Astrocyte (in vitro differentiated cells and primary cell): Measurements from ENCODE around the gene ROGDI. TPM values are rescaled to one million over a fixed set of nuclear protein-coding genes. Genes with fewer than 3 reads are reported as not detected.

Experiments
- DNase-seq: peaks from one replicate; pipeline ENCODE4 v3.0.0-alpha.2; 2010; ENCODE audit warnings: low read depth
- FAIRE-seq: peaks from 2 replicates; lab custom pipeline; 2011; peaks lifted over from hg19 to GRCh38; lab: Jason Lieb, UNC
- H2AFZ ChIP-seq: 2 replicates; pipeline ENCODE4 v1.6.0; 2012; ENCODE audit warnings: low read depth, low read length, inconsistent platforms
- H3K27ac ChIP-seq: 2 replicates; pipeline ENCODE4 v1.5.1; 2011; ENCODE audit warnings: low read depth, low read length, inconsistent platforms
- H3K27me3 ChIP-seq: 2 replicates; pipeline ENCODE4 v1.6.0; 2011; ENCODE audit warnings: low read length, inconsistent platforms; ENCODE audit not compliant: insufficient read depth
- H3K36me3 ChIP-seq: 2 replicates; pipeline ENCODE4 v1.5.1; 2011; ENCODE audit warnings: low read length, inconsistent platforms; ENCODE audit not compliant: insufficient read depth
- H3K4me1 ChIP-seq: 2 replicates; pipeline ENCODE4 v1.5.1; 2011; ENCODE audit warnings: low read length, inconsistent platforms; ENCODE audit not compliant: insufficient read depth
- H3K4me2 ChIP-seq: 2 replicates; pipeline ENCODE4 v1.6.0; 2012; ENCODE audit warnings: low read length, inconsistent platforms
- H3K4me3 ChIP-seq: 2 replicates; pipeline ENCODE4 v1.5.1; 2011; ENCODE audit warnings: low read depth, mild to moderate bottlenecking, low read length, inconsistent platforms; ENCODE audit not compliant: insufficient read depth
- H3K79me2 ChIP-seq: 2 replicates; pipeline ENCODE4 v1.6.0; 2012; ENCODE audit warnings: mild to moderate bottlenecking, low read length, inconsistent platforms; ENCODE audit not compliant: insufficient read depth
- H3K9ac ChIP-seq: 2 replicates; pipeline ENCODE4 v1.6.0; 2012; ENCODE audit warnings: mild to moderate bottlenecking, low read length, inconsistent platforms
- H3K9me3 ChIP-seq: 2 replicates; pipeline ENCODE4 v1.5.1; 2012; ENCODE audit warnings: low read depth, mild to moderate bottlenecking, low read length, inconsistent platforms; ENCODE audit not compliant: insufficient read depth
- H4K20me1 ChIP-seq: 2 replicates; pipeline ENCODE4 v1.6.0; 2012; ENCODE audit warnings: low read length, inconsistent platforms; ENCODE audit not compliant: insufficient read depth
- H3K27ac Mint-ChIP-seq: one replicate; pipeline ENCODE4 v1.8.0; 2021; ENCODE audit warnings: mild to moderate bottlenecking, mixed read lengths; ENCODE audit not compliant: unreplicated experiment
- H3K27me3 Mint-ChIP-seq: one replicate; pipeline ENCODE4 v1.8.0; 2021; ENCODE audit warnings: low read depth, mixed read lengths; ENCODE audit not compliant: unreplicated experiment
- H3K36me3 Mint-ChIP-seq: one replicate; pipeline ENCODE4 v1.8.0; 2021; ENCODE audit warnings: low read depth, mixed read lengths; ENCODE audit not compliant: unreplicated experiment
- H3K4me1 Mint-ChIP-seq: one replicate; pipeline ENCODE4 v1.8.0; 2021; ENCODE audit warnings: low read depth, mixed read lengths; ENCODE audit not compliant: unreplicated experiment
- H3K4me3 Mint-ChIP-seq: one replicate; pipeline ENCODE4 v1.8.0; 2021; ENCODE audit warnings: mild to moderate bottlenecking, moderate library complexity, mixed read lengths; ENCODE audit not compliant: unreplicated experiment
- H3K9me3 Mint-ChIP-seq: one replicate; pipeline ENCODE4 v1.8.0; 2021; ENCODE audit warnings: mild to moderate bottlenecking, mixed read lengths; ENCODE audit not compliant: unreplicated experiment
- CTCF ChIP-seq: IDR thresholded peaks from 2 replicates; pipeline ENCODE4 v1.5.1; 2011; ENCODE audit warnings: low read depth, mild to moderate bottlenecking, inconsistent platforms, low read length, moderate library complexity; ENCODE audit not compliant: insufficient read depth
- EZH2 ChIP-seq: IDR thresholded peaks from 2 replicates; pipeline ENCODE4 v1.6.1; 2012; ENCODE audit warnings: mild to moderate bottlenecking, low read length, inconsistent platforms; ENCODE audit not compliant: insufficient read depth
- total RNA-seq: library from RNA; stranded (reverse); gene quantifications from 2 replicates; pipeline ENCODE4 v1.2.1, GENCODE V29; 2021

Gene ROGDI
- total RNA-seq, 1 donor from 2014 or later, result 33.6 TPM

GRCh38 chr16:4749700-4750257 is 52.7 kb downstream of the ROGDI start:
- H4K20me1 ChIP-seq, result peaks cover 7% of the 10 kb centered on the region
- DNase-seq (no peak), FAIRE-seq (no peak)
- H3K36me3 Mint-ChIP-seq, result peaks cover 5% of the 10 kb centered on the region
- no peak overlapping the region for H3K4me3 ChIP-seq
- TF ChIP-seq EZH2, result no peak
- TF ChIP-seq CTCF, result no peak
- no peak overlapping the region for H3K9ac ChIP-seq
- no peaks in the 10 kb centered on the region for H3K27me3 Mint-ChIP-seq
- H3K4me1 Mint-ChIP-seq, result no peaks in the 10 kb centered on the region
- H3K9me3 ChIP-seq, result no peaks in the 10 kb centered on the region
- no peaks in the 10 kb centered on the region for H3K79me2 ChIP-seq
- no peaks in the 10 kb centered on the region for H3K27me3 ChIP-seq
- H3K9me3 Mint-ChIP-seq, result no peaks in the 10 kb centered on the region
- no peak overlapping the region for H3K4me3 Mint-ChIP-seq
- H3K4me1 ChIP-seq, result no peaks in the 10 kb centered on the region
- no peak overlapping the region for H3K27ac ChIP-seq
- H2AFZ ChIP-seq, result no peak overlapping the region
- no peak overlapping the region for H3K27ac Mint-ChIP-seq
- H3K4me2 ChIP-seq, result no peak overlapping the region
- H3K36me3 ChIP-seq, result peaks cover 9% of the 10 kb centered on the region

GRCh38 chr16:4748682-4749411 is 53.6 kb downstream of the ROGDI start:
- Mint-ChIP-seq H3K27me3 (no peaks in the 10 kb centered on the region), H3K9me3 (no peaks in the 10 kb centered on the region), H3K4me1 (no peaks in the 10 kb centered on the region), H3K36me3 (peaks cover 5% of the 10 kb centered on the region), H3K4me3 (no peak overlapping the region), H3K27ac (no peak overlapping the region)
- H3K9ac ChIP-seq, result no peak overlapping the region
- DNase-seq (no peak), FAIRE-seq (no peak)
- no peaks in the 10 kb centered on the region for H3K9me3 ChIP-seq
- no peak overlapping the region for H3K27ac ChIP-seq
- no peak overlapping the region for H2AFZ ChIP-seq
- no peaks in the 10 kb centered on the region for H3K4me1 ChIP-seq
- H3K27me3 ChIP-seq, result no peaks in the 10 kb centered on the region
- H3K4me3 ChIP-seq, result no peak overlapping the region
- H3K36me3 ChIP-seq, result peaks cover 9% of the 10 kb centered on the region
- TF ChIP-seq CTCF (no peak), EZH2 (no peak)
- H3K79me2 ChIP-seq, result no peaks in the 10 kb centered on the region
- no peak overlapping the region for H3K4me2 ChIP-seq
- peaks cover 5% of the 10 kb centered on the region for H4K20me1 ChIP-seq
